ENCODE measurements around the gene MSMO1. TPM values are rescaled to one million over a fixed set of nuclear protein-coding genes. Genes with fewer than 3 reads are reported as not detected.

MSMO1 gene
- total and polyA plus RNA-seq, 10 donors = 11.0 to 27.4 (median 17.7) TPM

GRCh38 chr4:165380805-165381204, 53.3 kb downstream of the MSMO1 start:
- intact Hi-C loops (cut with DNase I; ENCODE audit: low total_unique reads) = no loop called here
- WGBS, 5 donors = 91 to 100% (median 96%) methylated on average over 1 of the region's 1 CpG
- H3K27ac ChIP-seq = no peak overlapping the region
- no peak overlapping the region for H3K4me3 ChIP-seq
- H3K9me3 ChIP-seq = no peaks in the 10 kb centered on the region
- H3K36me3 ChIP-seq = no peaks in the 10 kb centered on the region
- TF ChIP-seq POLR2A (IDR thresholded peaks at IDR 0.05) = no peak
- TF ChIP-seq CTCF (IDR thresholded peaks at IDR 0.05 in 8 of 11, conservative IDR thresholded peaks at IDR 0.05 in 3 of 11) = no peak
- TF ChIP-seq POLR2AphosphoS5 (IDR thresholded peaks at IDR 0.05) = no peak
- peaks cover 0 to 14% (median 12%) of the 10 kb centered on the region in 6 donors for H3K4me1 ChIP-seq
- peaks cover 0 to 46% (median 33%) of the 10 kb centered on the region in 7 donors for H3K27me3 ChIP-seq (replicated peaks in 1 of 7)
- DNase-seq = no peak

GRCh38 chr4:165381821-165382373, 54.4 kb downstream of the MSMO1 start:
- WGBS, 5 donors = 75 to 88% (median 84%) methylated on average over 3 of the region's 3 CpGs
- H3K36me3 ChIP-seq = no peaks in the 10 kb centered on the region
- intact Hi-C loops (cut with DNase I; ENCODE audit: low total_unique reads) = no loop called here
- H3K27ac ChIP-seq = no peak overlapping the region
- no peak for DNase-seq
- H3K27me3 ChIP-seq (replicated peaks in 1 of 7) = peaks cover 0 to 36% (median 33%) of the 10 kb centered on the region in 7 donors
- no peaks in the 10 kb centered on the region for H3K9me3 ChIP-seq
- TF ChIP-seq POLR2A (IDR thresholded peaks at IDR 0.05) = no peak
- no peak for TF ChIP-seq POLR2AphosphoS5 (IDR thresholded peaks at IDR 0.05)
- TF ChIP-seq CTCF (IDR thresholded peaks at IDR 0.05 in 8 of 11, conservative IDR thresholded peaks at IDR 0.05 in 3 of 11) = no peak
- peaks cover 0 to 14% (median 12%) of the 10 kb centered on the region in 6 donors for H3K4me1 ChIP-seq
- no peak overlapping the region for H3K4me3 ChIP-seq

GRCh38 chr4:165382640-165383039, 55.2 kb downstream of the MSMO1 start:
- H3K4me3 ChIP-seq = no peak overlapping the region
- intact Hi-C loops (cut with DNase I; ENCODE audit: low total_unique reads) = no loop called here
- peaks cover 0 to 32% (median 26%) of the 10 kb centered on the region in 7 donors for H3K27me3 ChIP-seq (replicated peaks in 1 of 7)
- H3K36me3 ChIP-seq = no peaks in the 10 kb centered on the region
- no peak for TF ChIP-seq CTCF (IDR thresholded peaks at IDR 0.05 in 8 of 11, conservative IDR thresholded peaks at IDR 0.05 in 3 of 11)
- no peak for TF ChIP-seq POLR2AphosphoS5 (IDR thresholded peaks at IDR 0.05)
- no peak for TF ChIP-seq POLR2A (IDR thresholded peaks at IDR 0.05)
- H3K9me3 ChIP-seq = no peaks in the 10 kb centered on the region
- H3K27ac ChIP-seq = no peak overlapping the region
- WGBS, 5 donors = 87 to 95% (median 93%) methylated on average over 1 of the region's 1 CpG
- peaks cover 0 to 14% (median 12%) of the 10 kb centered on the region in 6 donors for H3K4me1 ChIP-seq
- no peak for DNase-seq

- TF ChIP-seq POLR2A (IDR thresholded peaks at IDR 0.05) (no peak), CTCF (IDR thresholded peaks at IDR 0.05 in 8 of 11, conservative IDR thresholded peaks at IDR 0.05 in 3 of 11) (no peak), POLR2AphosphoS5 (IDR thresholded peaks at IDR 0.05) (no peak)
- no peaks in the 10 kb centered on the region for H3K36me3 ChIP-seq
- DNase-seq = no peak
- no peaks in the 10 kb centered on the region for H3K9me3 ChIP-seq
- peaks cover 0 to 9% (median 8%) of the 10 kb centered on the region in 6 donors for H3K4me1 ChIP-seq
- 58 to 81% (median 73%) methylated on average over 4 of the region's 4 CpGs for WGBS, 5 donors
- intact Hi-C loops (cut with DNase I; ENCODE audit: low total_unique reads) = no loop called here
- peaks cover 0 to 24% (median 16%) of the 10 kb centered on the region in 7 donors for H3K27me3 ChIP-seq (replicated peaks in 1 of 7)
- no peak overlapping the region for H3K27ac ChIP-seq
- no peak overlapping the region for H3K4me3 ChIP-seq
Measured at GRCh38 chr4:165383591-165384073, 56.2 kb downstream of the MSMO1 start.

Data from spleen (tissue), 11 donors.